Activated CD4-positive, alpha-beta T cell treated with anti-CD3 and anti-CD28 coated beads for 24 hours (primary cell): ENCODE measurements around the gene CRKL.
"Not testable (repeated sequence)": the region's sequence is repeated elsewhere in the genome, so short reads cannot be mapped to it uniquely, and the experiment has no call there.

ENCODE experiments used
- DNase-seq, 2 donors: peaks; one replicate each; pipeline ENCODE4 v3.0.0-alpha.2; 2020; ENCODE audit warnings: low read depth in 2 of 2

CRKL gene

DNA sequence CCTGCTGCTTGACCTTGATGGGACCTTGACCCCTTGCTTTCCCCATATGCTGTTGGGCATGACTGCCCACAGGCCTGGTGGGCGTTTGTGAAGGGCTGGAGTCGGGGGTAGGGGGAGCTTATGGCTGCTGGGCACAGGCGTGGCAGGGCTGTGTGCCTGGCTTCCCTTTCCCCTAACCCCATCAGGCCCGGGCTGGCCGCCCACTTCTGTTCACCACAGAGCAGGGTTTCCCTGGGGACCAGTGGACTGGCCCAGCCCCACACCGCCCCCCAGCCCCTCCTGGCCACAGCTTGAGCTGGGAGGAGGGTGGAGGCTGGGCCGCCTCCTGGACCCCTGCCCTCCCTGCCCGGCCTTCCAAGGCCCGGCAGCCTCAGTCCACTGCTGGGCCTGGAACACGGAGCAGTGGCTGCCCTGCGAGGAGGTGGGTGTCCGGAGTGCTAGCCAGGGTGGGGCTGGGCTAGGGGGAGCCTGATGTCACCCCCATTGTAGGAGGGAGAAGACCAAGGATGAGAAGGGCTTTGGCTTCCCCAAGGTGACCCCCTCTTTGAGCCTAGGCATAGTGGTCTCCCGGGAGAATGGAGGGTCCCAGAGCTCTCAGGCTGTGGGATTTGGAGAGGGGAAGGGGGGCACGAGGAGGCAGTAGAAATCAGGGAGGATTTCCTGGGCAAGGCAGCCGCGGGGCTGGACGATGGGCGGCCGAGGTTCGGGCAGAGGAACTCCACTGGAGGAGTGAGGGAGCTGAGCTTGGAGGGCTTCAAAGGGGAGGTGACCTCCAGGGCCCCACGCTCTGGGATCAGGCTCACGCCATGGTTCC lies 49.9 kb downstream of the CRKL start, which contains the start of gene AIFM3:
Gene AIFM3, plus strand, starts transcription at position 373 of the 814 bp plus-strand sequence. CDS start 690 bp downstream, outside the sequence.
- no peak for DNase-seq

DNA sequence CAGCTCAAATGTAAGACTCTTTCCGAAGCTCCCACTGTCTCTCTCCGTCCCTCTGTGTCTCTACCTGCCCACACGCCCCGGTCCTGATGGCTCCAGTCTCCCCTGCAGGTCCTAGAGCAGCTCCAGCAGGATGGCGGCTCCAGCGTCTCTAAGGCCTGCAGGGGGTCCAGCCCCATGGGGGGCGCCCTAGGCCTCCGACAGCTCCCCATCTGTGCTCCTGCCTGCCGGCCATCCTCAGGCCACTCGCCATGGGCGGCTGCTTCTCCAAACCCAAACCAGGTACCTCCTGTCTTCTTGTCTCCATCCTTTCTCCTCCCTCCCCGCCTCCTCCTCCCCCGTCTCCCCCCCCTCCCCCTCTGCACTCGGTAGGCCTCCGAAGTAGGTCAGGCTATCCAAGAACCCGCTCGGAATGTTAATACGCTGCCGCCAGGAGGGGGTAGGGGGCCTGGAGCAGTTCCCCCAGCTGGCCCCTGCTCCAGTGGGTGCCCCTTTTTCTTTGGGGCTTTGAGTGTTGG lies 50.5 kb downstream of the CRKL start:
- DNase-seq: no peak

DNA sequence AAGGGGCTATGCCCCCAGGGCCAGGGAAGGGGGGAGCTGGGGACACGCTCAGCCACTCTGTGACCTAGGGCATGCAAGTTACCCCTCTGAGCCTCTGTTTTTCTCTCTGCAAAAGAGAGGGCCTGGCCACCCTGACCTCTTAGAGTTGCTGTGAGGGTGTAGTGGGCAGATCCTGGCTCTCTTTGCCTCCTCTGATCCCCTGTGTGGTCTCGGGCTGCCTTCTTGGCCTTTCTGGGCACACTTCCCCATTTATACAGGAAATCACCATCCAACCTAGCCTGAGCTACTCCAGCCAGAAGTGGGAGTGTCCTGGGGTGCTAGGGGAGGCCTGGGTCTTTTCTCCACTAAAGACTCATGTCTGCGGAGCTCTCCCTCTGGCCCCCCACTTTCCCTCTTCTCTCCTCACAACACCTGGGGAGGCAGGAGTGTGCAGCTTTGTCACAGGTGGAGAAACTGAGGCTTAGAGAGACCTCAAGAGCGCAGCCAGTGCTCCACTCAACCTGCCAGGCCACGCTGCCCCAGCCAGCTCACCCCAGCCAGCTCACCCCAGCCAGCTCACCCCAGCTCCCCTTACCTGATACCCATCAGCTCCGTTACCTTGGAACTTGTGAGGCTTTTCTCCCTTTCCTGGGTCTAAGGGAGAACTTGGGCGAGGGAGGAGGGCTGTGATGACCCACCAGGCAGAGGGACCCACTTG lies 51.2 kb downstream of the CRKL start:
- DNase-seq: no peak

DNA sequence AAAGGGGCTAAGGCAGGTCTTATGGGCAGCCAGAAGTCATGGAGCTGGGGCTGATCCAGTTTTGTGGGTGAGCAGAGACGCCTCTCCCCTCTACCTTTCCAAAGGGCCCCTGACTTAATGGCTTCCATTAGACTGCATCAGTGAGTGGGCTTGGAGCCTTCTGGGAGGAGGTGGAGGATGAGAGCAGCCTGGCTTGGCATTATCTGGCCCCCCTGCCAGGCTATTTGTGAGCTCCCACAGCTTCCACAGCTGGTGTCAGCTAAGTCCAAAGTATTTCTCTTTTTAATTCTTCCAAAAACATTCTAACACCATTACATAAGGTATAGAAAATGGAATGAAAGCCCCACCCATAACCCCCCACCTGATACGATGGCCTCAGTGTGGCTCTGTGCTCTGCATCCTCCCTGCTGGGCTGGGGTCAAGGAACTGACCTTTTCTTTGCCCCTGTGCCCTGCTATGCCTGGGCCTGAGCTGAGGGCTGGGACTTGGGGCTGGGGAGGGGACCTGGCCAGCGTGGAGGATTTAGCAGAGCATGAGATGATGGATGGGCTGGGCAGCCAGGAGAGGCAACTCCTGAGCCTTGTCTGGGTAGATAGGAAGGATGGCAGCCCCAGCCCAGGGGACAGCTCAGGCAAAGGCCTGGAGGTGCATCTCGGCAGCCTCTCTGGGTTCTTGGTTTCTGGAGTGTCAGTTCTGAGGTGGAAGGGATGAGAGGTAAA lies 53.9 kb downstream of the CRKL start:
- DNase-seq: no peak

DNA sequence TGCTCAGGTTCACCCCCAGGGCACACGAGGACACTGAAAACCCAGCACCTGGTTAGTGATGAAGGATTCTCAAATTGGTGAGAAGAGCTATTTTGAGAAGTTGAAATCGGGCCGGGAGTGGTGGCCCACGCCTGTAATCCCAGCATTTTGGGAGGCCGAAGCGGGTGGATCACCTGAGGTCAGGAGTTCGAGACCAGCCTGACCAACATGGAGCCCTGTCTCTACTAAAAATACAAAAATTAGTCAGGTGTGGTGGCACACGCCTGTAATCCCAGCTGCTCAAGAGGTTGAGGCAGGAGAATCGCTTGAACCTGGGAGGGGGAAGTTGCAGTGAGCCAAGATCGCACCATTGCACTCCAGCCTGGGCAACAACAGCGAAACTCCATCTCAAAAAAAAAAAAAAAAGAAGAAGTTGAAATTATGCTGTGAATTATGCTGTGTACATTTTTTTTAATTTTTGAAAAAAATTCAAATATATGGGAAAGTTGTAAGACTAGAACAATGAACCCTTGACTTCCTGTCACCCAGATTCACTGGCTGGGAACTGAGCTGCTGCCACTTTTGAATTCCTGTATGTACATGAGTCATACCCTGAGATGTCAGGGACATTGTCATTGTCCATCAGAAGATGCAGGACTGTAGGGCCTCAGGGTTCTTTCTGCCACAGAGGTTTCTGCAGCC lies 54.9 kb downstream of the CRKL start:
- not testable (repeated sequence) for DNase-seq

DNA sequence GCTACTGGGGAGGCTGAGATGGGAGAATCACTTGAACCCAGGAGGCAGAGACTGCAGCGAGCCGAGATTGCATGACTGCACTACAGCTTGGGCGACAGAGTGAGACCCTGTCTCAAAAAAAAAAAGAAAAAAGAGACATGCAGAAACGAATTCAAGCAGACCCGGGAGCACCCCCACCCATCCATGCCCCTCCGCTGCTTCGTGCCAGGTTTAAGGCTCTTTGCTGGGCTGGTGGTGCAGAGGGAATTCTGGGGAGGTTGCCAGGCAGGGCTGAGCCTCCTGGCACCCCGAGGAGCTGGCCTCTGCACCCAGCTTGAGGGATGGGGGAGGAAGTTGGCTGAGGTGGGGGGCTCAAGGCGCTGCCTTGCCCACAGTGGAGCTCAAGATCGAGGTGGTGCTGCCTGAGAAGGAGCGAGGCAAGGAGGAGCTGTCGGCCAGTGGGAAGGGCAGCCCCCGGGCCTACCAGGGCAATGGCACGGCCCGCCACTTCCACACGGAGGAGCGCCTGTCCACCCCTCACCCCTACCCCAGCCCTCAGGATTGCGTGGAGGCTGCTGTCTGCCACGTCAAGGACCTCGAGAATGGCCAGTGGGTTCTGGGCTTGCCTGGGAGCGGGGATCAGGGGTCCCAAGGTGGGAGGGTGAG lies 55.8 kb downstream of the CRKL start:
- DNase-seq: no peak

DNA sequence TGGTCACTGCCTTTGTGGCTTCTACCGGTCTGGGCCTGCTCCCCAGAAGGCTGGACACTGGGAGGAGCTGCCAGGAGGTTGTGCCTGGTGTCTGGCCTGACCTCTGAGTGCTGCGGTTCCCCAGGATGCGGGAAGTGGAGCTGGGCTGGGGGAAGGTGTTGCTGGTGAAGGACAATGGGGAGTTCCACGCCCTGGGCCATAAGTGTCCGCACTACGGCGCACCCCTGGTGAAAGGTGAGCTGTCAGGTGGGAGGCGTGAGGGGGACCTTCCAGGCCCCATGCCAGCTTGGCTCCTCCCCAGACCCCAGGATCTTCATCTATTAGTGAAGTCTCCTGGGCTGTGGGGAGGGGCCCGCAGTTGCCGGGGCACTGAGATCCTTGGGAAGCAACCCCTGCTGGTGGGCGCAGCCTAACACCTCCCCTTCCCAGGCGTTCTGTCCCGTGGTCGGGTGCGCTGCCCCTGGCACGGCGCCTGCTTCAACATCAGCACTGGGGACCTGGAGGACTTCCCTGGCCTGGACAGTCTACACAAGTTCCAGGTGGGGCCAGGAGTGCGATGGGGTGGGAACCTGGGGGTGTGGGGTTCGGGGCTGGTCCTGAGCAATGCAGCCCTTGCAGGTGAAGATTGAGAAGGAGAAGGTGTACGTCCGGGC lies 56.6 kb downstream of the CRKL start:
- no peak for DNase-seq

DNA sequence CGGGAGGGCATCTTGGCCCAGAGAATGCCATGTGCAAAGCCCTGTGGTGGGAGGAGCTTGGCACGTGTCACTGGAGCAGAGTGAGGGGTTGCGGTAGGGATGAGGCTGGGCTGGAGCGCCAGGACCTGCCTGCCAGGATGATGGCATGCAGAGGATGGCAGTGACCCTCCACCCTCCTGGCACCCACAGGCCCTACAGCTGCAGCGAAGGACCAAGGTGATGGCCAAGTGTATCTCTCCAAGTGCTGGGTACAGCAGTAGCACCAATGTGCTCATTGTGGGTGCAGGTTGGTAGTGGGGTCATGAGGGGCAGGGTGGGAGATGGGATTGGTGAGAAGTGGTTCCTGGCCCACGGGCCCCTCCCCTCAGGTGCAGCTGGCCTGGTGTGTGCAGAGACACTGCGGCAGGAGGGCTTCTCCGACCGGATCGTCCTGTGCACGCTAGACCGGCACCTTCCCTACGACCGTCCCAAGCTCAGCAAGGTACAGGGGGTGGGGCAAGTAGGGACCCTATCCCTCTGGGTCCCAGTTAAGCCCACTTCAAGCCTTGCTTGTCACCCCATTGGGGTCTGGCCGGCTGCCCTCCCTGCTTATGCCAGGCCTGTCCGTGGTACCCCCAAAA lies 57.2 kb downstream of the CRKL start:
- DNase-seq: no peak

DNA sequence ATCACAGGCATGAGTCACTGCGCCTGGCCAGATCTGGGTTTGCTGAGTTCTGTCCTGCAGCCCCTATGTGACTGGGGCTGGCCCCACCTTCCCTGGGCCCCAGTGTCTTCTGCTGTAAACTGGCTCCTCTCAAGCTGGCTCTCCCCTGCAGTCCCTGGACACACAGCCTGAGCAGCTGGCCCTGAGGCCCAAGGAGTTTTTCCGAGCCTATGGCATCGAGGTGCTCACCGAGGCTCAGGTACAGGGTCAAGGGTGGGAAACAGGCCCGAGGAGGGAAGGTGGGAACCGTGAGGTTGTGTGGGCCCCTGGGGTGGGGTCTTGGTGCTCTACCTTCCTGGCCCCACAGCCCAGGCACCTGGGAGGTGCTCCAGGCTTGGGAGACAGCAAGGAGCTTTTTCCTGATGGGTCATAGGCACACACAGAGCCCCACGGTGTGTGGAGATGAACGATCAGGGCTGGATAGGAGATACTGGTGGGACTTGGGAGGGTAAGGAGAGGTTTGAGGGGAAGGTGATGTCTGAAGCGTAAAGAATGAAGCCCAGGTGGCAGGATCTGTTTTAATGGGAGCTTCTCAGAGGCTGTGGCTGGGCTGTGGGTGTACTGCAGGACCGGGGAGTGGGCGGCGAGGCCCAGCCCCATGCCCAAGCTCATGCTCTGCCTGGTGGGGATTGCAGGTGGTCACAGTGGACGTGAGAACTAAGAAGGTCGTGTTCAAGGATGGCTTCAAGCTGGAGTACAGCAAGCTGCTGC lies 58.5 kb downstream of the CRKL start:
- no peak for DNase-seq

DNA sequence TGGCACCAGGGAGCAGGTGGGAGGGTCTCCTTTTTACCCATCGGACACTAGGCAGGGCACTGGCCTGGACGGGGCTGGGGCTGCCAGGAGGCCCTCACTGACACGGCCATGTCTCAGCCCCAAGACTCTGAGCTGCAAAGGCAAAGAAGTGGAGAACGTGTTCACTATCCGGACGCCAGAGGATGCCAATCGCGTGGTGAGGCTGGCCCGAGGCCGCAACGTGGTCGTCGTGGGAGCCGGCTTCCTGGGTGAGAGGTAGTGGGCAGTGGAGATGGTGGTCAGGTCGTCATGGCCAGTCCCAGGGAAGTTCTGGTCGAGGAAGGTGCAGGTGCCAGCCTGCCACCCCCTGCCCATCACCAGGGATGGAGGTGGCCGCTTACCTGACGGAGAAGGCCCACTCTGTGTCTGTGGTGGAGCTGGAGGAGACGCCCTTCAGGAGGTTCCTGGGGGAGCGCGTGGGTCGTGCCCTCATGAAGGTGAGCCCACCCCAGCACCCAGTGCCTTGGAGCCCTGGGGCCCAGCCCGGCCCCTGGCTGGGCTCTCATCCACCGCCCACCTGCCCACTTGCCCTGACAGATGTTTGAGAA lies 59.2 kb downstream of the CRKL start:
- DNase-seq: no peak

DNA sequence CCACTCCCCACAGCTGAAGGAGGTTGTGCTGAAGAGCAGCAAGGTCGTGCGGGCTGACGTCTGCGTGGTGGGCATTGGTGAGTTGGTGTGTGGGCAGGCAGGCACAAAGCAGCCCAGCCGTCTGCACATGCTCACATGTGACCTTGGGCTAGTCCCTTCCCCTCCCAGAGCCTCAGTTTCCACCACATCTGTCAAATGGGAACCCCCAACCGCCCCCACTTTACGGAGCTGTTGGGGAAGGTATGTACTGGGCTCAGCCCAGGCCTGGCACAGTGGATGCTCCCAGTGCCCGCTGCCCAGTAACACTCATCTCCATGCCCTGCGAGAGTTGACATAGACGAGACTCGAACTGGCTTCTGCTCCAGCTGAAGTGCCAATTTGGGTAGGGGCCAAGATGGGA lies 59.8 kb downstream of the CRKL start:
- no peak for DNase-seq

DNA sequence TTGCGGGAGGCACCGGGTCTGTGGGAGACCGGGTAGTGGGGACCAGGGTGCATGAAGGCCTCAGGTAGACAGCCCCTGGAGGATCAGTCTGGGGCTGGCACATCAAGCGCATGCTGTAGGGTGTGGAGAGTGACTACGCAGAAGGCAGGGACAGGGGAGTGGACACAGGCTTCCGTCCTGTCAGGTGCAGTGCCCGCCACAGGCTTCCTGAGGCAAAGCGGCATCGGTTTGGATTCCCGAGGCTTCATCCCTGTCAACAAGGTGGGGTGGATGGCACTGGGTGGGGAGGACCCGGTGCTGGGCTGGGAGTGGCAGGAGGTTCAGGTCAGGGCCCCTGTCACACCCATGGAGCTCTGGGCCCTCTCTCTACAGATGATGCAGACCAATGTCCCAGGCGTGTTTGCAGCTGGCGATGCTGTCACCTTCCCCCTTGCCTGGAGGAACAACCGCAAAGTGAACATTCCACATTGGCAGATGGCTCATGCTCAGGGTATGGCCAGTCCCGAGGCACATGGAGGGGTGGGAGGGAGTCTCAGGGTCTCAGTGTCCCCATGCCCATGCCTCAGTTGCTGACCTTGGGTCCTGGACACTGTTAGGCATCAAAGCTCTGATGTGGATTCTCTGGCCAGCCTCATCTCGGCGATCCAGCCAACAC lies 60.4 kb downstream of the CRKL start:
- DNase-seq: no peak

DNA sequence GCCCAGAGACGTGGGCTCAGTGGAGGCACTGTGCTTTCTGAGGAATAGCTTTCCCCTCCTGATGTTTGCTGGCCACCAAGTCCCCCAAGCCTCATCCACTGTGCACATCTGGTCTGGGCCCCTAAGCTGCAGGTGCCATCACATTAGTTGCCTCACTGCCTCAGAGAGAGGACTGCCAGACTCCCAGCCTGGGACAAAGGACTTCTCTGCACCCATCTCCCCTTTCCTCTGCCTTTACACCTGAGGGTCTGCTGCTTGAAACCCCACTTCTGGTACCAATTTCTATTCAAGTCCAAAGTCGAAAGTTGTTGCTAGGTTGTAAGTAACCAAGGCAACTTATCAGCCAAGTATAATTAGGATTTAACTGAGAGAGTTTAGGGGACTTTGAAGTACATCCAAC lies 61.2 kb downstream of the CRKL start:
- DNase-seq: no peak

DNA sequence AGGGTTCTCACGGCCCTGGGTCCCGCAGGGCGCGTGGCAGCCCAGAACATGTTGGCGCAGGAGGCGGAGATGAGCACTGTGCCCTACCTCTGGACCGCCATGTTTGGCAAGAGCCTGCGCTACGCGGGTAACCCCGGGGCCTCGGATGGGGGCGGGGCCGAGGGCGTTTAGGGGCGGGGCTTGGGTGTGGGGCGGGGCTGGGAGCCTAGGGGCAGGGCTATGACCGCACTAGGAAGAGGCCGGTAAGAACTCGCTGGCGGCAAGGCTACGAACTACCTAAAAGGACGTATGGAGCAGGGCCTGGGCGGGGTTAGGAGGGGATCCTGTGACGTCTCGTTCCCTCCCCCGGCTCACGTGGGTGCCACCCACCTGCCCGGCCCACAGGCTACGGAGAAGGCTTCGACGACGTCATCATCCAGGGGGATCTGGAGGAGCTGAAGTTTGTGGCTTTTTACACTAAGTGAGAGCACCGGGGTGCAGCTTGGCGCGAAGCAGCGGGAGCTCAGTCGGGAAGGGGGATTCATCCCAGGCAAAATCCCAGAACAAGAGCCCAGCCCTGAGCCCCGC lies 62.1 kb downstream of the CRKL start:
- DNase-seq: peak; percentile 47 to 57

DNA sequence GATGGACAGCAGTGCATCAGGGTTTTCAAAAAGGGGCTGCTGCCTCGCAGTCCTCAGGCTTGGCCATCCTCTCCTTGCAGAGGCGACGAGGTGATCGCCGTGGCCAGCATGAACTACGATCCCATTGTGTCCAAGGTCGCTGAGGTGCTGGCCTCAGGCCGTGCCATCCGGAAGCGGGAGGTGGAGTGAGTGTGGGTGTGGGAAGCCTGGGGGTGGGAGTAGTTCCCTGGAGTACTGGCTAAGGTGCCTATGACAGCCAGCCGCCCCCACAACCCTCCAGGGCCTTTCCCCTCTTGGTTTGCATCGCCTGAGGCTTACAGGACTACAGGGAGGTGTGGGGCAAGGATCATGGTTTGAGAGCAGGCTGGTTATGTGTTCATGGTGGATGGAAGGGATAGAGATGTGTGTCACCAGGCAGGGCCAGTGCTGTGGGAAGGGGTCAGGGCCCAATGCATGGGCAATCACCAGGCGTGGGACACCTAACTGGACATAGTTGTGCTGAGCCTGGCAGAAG lies 62.8 kb downstream of the CRKL start:
- DNase-seq: no peak

DNA sequence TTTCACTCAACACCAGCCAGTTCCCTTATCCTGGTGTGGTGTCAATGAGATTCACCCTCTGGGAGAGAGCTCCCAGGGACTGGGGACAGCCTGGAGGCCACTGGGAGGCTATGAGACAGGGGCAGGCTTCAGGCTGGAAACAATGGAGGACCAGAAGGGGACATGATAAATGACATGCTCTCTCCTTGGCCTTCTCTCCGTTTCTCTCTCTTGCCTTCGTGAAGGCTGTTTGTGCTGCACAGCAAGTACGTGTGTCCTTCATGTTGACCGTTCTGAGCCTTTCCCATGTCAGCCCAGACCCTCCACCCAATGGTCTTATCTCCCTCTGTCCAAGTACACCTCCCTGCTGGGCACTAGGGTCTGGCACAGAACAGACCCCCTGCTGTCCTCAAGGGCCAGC lies 63.3 kb downstream of the CRKL start:
- DNase-seq: no peak

DNA sequence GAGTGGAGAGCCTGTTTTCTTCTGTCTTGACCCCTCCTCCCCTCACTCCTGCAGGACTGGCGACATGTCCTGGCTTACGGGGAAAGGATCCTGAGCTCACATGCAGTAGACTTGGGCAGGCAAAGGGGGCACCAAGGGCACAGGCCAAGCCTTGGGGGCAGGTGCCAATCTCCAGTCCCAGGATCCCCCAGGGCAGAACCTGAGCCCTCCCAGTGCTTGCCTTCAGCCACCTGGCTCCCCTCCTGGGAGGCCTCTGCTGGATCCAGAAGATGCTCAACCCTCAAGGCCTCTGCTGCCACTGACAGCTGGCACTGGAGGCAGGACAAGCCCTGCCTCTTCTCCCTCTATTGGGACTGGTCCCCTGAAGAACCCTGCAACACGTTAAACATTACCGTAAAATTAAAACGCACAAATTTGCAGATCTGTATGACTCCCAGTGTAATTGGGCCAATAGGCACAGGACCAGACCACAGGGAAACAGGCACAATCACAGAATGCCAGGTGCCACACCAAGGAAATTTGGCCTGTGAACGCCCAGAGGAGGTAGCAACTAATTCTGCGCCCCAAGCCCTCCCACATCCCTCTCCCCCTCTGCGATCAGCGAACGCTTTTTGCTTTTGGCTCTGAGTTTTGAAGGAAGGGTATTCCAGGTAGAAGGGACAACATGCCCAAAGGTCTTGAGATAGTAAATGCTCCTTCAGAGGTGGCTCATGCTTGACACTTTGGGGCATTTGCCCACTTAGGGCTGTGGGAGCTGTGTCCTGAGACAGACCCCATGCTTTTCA lies 63.9 kb downstream of the CRKL start:
- no peak for DNase-seq
